Activated CD8-positive, alpha-beta memory T cell treated with anti-CD3 and anti-CD28 coated beads for 24 hours (primary cell): Measurements from ENCODE around the gene CCDC88A.
"Not testable (repeated sequence)": the region's sequence is repeated elsewhere in the genome, so short reads cannot be mapped to it uniquely, and the experiment has no call there.

ENCODE experiments used
- DNase-seq: peaks from one replicate; pipeline ENCODE4 v3.0.0-alpha.2; 2020

The CCDC88A gene

DNA sequence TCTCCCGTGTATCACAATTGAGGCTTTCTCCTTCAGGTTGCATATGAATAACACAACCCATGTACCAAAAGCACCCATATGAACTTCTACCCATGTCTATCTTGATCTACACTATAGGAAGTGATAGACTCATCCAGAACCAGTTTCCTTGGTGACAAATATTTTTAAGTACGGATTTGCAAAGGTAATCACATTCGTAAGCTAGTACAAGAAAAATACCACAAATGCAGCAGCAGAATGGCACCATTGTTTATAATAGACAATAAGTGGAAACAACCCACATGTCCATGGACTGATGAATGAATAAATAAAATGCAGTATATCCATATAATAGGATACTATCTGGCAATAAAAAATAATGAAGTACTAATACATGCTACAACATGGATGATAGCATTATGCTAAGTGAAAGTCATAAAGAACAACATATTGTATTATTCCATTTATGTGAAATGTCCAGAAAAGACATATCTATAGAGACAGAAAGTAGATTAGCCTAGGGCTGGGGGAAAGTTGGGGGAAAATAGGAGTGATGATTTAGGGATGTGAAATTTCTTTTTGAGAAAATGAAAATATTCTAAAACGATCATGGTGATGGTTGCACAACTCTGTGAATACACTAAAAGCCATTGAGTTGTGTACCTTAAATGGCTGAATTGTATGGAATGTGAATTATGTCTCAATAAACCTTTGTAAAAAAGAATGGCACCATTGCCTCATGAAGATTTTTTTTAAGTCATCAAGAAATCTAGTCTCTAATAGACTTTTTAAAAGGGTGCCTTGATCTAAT lies 3.4 kb upstream of the CCDC88A start:
- DNase-seq, result no peak

DNA sequence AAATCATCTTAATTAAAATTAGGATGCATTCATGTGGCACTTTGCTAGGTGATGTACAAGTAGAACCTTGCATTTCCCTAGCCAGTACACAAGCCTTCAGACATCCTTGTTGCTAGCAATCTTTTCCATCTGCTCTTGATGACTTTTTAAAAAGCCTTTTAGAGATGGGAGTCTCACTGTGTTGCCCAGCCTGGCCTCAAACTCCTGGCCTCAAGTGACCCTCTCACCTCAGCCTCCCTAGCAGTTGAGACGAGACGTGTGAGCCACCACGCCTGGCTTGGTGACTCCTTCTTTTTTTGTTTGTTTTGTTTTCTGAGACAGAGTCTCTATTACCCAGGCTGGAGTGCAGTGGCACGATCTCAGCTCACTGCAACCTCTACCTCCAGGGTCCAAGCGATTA lies 1.7 kb upstream of the CCDC88A start:
- DNase-seq, result no peak

DNA sequence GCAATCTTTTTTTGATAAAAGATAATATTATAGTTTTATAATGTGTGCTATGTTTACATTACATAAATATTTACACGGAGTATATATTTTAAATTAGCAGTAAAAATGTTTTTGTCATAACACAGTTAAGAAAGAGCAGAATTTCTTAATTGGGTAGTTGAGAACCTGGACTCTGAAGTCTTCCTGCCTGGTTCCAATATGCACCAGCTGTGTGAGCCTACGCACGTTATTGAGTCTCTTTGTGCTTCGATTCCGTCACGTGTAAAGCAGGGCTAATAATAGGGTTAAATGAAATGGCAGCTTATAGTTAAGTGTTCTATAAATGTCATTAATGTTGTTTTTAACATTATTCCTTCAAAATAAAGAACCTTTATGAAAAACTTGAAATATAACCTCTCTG lies 1.2 kb upstream of the CCDC88A start:
- DNase-seq, result no peak

DNA sequence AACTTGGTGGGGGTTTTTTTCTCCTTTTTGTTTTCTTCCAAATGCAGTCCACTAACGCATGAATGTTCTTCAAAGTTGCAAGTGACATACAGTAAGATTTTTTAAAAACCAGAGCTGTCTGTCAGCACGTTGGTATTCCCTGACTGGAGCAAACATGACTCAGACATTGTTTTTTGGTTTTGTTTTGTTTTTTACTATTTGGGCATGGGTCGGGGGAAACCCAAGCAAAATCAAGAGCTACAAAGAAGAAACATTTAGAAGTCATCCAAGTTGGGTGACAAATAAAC lies 726 bp upstream of the CCDC88A start:
- DNase-seq, result no peak

DNA sequence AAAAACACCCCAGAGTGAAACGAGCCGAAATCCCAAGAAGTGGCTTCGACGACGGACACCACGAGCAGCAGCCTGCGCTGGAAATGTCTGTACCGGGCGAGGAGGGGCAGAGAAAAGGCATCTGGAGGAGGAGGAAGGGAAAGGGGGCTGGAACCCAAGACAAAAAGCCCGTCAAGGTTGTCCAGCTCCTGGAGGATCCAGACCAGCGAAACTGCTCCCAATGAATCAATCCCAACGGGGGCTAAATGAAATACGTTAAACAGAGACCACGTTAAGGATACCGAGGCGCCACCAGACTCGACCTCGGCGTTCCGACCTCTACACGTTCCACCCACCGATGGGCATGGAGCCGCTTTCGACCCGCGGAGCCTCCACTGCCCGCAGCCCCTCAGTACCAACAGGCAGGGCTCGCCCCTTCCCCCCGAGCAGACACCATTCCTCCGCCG lies 400 bp downstream of the CCDC88A start:
- DNase-seq, result no peak

DNA sequence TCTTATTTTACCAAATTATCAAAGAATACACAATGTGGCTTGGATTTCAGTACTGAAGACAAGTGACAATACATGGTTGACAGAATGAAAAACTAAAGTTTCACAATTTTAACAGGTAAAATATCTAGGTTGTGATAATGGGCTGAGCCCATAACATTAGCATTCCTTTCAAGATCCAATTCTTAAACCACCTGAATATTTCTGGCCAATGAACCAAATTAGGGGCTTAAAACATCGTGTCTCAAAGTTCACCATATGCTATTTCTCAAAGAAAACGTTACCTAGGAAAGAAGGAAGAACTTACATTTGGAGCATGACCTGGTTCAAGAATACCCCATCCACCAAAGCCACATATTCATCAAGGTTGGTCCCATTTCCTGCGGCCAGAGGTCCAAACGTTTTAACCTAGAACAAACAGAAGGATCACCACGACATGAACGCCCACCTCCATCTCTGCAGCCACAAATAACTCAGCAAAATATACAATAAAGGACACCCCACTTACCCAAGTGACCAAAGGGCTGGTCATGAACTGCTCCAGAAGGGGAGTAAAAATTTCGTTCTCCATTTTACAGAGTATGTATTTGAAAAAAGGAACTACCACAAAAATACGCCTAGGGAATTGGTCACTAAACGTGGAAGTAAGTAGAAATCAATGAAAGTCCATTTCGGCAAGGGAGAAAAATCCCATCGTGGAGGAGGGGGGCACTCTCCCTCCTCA lies 984 bp downstream of the CCDC88A start:
- no peak for DNase-seq

DNA sequence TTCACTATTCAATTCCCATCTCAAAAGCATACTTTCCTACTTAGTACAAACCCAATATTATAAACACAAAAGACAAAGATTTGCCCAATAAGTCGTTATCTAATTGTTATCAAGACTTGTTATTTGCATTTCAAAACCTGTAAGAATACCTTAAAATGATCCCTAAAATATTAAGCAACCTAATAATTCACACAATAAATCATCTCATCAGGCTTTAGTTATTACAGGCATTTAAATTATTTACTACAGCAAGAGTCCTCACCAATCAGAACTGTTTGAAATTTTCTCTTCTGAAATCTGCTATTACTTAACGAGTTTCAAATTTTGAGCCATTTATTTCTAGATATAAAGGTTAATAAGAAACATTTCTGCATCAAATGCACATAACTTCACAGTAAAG lies 1.6 kb downstream of the CCDC88A start:
- DNase-seq, result no peak

DNA sequence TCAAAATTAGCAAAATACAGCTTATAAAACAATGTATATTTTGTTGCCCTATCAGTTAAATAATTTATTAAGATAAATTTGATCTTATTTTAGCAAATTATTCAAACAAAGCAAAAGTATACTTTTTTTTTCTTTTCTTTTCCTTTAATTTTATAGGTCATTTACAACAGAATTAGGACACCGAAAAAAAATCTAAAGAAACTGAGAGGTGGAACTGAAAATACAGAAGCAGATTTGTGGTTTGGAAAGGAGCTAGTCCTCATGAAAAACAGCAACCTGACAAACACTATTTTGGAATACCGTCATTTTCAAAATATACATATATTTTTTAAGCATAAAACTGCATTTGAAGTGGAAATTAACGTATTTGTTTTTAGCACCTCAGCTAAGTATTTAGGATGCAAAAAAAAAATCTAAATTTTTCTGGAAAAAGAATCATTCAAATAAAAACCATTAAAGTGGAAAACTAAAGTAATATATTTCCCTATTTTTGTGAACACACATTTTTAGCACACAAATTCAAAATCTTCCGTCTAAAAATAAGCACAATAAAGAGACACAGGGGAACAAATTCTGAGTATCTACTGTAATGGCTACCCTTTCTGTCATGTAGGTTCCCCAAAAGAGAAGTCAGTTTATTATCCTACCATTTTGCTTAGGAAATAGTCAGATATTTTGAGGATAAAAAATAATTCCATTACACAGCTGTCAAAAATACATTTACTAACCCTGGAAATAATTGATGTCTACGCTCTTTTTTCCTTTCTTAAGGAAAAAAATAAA lies 2.7 kb downstream of the CCDC88A start:
- DNase-seq, result no peak

DNA sequence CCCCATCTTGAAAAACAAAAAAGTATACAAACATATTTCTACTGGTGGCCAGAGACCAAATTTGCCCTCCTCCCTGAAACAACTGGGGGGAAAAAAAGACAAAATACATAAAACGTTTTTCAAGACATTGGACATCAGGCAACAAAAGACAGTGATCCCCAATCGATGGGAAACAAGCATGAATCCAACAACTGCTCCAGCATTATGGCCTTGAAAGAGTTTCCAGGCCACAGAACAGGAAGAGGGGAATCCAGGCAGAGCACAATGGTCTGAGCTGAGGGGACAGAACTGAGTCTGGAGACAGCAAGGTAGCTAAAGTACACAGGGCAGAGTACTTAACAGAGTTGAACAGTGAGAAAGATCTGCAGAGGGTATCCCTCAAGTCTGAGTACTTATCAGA lies 4.4 kb downstream of the CCDC88A start:
- DNase-seq, result no peak

DNA sequence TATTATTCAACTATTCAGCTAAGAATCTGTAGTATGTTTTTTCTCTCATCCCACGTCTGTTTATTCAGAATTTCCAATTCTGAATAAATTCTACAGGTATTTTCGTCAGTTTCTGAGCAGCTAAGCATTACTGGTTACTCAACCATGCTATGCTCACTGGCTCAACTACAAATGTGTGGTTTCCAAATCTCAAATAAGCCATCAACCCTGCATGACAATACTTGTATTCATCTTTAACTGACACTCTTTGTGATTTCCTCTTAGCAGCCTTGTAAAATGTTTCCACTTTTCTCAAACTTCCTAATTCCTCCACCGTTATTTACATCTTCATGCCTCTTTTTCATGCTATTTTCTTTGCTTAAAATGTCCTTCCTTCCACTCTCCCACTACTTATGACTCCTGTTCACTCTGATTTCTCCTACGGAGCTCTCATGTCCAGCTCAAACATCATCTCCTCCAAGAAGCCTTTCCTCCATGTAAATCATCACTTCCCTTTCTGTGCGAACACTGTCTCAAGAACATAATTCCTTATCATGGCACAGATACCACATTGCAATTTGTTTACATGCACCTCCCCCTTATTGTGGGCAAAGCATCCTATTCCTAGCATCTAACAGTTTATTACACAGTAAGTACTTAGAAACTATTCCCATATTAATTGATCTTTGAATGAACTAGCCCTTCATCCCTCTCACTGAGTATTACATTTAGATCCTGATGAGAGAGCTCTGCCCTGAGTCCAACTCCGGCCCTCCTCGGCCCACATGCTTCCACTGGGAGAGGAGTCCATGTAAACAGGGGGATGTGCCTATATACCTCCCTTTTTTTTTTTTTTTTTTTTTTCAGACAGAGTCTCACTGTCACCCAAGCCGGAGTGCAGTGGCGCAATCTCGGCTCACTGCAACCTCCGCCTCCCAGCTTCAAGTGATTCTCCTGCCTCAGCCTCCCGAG lies 10.5 kb downstream of the CCDC88A start:
- no peak for DNase-seq

DNA sequence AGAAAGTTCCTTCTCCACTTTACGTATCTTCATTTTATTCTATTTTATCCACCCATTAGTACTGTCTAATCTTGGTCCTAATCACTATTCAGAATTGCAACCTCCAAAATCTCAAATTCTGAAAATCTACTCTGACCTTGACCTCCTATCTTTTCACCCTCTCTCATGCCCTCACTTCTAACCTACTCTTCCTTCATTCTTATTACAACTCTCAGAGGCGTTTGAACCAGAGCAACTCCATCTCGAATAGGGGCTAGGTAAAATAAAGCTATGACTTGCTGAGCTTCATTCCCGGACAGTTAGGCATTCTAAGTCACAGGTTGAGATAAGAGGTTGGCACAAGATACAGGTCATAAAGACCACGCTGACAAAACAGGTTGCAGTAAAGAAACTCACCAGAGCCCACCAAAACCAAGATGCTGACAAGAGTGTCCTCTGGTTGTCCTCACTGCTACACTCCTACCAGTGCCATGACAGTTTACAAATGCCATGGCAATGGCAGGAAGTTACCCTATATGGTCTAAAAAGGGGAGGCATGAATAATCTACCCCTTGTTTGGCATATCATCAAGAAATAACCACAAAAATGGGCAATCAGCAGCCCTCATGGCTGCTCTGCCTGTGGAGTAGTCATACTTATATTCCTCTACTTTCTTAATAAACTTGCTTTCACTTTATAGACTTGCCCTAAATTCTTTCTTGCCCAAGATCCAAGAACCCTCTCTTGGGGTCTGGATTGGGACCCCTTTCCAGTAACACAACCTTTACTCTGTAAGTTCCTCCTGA lies 11.4 kb downstream of the CCDC88A start:
- DNase-seq, result no peak

DNA sequence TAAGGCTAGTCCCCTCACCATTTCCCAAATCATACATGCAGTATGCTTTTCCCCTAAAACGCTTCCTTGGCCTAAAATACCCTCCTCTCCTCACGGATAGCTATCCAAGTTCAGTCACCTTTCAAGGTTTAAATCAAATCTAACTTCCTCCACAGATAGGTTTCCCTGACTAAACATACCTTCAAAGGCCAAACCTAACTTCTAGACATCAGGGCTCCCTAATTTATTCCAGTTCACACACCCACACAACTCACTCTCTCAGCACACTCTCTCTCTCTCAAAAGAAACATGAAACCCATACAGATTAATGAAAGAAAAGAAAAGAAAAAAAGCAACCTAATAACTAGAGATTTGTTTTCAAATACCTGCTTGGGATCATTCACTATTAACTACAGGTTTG lies 14.5 kb downstream of the CCDC88A start:
- no peak for DNase-seq

DNA sequence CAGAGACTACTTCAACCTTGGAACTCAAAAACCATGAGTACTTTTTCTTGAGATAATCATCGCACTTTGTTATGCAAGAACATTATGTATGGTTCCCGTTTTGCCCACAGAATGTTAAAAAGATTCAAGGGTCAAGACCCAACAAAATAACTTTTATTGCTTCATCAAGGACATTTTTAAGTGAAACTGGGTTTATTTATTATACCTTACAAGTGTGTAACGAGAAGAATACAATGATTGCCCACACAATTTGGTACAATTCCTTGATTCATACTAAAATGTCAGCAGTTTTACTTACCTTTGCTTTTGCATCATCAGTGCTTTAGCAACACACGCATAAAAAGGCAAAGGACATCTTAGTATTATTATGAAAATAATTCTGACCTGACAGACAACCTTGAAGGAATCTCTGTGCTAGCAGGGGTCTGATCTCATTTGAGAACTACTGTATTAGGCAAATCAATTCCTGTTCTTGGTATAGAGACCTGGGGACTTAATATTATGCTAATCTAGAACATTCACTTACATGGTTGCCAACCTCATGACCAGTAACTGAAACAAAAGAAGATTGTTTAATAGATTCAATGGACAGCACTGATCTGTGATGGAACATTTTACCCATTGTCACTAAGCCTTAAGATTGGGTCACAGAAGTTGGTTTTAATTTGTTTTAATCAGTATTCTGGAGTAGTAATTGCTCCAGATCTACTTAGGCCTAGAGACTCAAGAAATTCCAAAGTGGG lies 16.2 kb downstream of the CCDC88A start:
- DNase-seq, result no peak

DNA sequence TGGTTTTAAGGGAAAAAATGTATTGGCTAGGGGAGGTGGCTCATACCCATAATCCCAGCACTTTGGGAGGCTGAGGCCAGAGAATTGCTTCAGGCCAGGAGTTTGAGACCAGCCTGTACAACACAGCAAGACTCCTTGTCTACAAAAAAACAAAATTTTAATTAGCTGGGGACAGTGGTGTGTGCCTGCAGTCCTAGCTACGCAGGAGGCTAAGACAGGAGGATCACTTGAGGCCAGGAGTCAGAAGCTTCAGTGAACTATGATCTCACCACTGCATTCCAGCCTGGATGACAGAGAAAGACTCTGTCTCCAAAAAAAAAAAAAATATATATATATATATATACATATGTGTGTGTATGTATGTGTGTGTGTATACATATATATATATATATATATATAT lies 18.5 kb downstream of the CCDC88A start:
- DNase-seq, result no peak

DNA sequence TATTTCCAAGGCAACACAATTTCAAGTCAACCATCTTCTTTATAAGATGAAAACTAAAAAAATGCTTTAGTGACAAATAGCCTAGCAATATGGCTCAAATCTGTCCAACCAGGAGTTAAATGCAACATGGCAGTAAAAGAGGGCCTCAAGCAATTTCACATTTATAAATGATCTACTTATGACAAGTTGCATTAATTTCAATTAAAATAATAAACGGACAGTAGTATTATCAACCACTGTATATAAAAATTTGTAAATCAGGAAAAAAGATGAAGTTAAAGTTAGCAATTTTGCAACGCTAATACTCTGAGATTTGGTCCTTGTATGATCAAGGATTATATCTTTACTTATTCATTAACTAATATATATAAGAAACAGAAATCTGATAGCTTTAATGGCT lies 19.3 kb downstream of the CCDC88A start:
- no peak for DNase-seq

DNA sequence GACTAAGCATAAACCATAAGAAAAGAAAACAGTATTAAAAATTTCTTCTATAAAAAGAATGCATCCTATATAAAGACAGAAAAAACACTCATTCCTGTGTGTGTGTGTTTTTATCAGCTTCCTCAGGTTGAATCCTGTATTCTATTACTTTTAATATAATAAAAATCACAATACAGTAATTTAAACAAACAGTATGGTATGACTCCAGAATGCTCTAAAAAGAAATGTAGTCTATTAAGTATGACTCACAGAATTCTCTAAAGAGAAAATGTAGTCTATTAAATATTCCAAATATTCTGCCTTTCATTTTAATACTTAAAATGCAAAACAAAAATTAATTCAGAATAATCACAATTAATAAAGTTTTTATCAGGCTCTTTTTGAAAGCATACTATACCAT lies 19.8 kb downstream of the CCDC88A start:
- no peak for DNase-seq

DNA sequence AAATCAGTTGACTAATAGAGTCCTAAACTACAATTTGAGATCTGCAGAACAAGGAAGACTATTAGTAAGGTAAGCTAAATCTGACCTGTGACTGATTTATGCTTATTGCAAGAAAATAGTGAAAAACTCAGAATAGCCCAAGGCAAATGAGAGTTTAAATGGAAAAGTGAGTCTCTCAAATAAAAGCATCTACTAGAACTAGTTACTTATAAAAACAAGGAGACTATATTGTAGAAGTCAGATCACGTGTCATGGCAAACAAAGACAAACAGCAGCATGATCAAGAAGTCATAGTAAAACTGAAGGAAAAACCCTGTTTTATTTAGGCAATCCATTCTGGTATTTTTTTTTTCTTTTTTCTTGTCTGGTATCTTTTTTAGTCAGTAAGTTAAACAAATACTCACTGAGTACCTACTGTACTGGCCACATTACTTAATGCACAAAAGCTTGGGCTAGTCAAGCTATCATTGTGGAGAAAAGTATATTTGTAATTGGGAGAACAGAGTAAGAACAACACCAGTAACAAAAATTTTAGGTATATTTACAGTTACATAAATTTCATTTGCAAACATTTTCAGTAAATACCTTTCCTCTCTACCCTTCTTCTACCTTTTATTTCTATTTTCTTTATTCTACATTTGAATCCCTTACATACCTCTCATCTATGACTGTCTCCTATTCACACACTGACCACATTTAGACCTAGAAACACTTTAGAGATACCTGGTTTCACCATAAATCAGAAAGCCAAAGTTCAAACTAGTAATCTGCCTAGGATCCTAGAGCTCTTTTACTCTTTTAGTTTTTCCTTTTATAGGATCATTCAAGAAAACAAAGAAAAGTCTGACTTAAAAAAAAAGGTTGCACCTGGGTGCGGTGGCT lies 23.7 kb downstream of the CCDC88A start:
- no peak for DNase-seq

DNA sequence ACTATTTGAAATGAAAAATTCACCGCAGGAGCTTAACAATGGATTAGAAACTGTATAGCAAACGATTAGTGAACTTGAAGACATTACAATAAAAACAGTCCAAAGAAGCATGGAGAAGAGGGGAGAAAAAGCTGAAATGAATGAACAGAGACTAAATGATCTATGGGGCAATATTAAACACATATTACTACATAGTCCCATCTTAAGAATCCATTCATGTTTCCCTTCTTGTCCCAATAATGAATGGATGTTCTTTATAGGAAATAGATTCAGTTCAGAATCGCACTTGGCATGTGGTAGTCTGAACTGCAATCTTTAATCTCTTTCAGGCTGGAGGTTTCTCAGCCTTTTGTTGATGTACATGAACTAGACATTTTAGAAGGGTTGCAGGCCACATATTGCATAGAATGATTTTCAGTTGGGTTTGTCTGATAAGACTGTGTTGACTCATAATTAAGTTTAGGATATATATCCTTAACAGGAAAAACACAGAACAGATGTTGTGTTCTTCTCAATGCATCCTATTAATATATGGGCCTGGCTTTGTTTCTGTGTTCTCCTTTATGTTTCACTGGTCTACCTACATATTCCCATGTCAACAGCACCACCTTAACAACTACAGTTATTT lies 27.9 kb downstream of the CCDC88A start:
- no peak for DNase-seq

DNA sequence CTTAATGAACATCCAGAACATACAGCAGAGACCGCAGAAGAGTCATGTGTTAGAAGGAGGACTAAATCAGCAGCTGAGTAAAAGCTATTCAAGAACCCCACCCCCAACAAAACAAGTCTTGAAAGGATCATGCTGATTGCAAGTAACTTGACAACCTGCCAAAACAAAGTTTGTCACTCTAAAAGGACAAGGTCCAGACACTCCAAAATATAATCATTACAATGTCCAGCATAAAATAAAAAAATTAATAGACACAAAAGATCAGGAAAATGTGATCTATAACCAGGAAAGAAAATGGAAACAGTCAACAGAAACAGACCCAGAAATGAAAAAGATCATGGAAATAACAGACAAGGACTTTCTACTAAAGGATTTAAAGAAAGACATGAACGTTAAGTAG lies 28.5 kb downstream of the CCDC88A start:
- DNase-seq, result no peak

DNA sequence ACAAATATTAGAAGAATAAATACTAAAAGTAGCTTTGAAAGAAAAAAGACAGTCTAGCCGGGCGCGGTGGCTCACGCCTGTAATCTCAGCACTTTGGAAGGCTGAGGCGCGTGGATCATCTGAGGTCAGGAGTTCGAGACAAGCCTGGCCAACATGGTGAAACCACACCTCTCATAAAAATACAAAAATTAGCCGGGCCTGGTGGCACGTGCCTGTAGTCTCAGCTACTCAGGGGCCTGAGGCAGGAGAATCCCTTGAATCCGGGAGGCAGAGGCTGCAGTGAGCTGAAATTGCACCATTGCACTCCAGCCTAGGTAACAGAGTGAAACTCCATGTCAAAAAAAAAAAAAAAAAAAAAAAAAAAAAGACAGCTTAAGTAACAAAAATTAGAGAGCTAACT lies 34.1 kb downstream of the CCDC88A start:
- not testable (repeated sequence) for DNase-seq
